ENCODE measurements around the gene CCL25. TPM values are rescaled to one million over a fixed set of nuclear protein-coding genes. Genes with fewer than 3 reads are reported as not detected.

The CCL25 gene
- total and polyA plus RNA-seq, 11 donors, result not detected

DNA sequence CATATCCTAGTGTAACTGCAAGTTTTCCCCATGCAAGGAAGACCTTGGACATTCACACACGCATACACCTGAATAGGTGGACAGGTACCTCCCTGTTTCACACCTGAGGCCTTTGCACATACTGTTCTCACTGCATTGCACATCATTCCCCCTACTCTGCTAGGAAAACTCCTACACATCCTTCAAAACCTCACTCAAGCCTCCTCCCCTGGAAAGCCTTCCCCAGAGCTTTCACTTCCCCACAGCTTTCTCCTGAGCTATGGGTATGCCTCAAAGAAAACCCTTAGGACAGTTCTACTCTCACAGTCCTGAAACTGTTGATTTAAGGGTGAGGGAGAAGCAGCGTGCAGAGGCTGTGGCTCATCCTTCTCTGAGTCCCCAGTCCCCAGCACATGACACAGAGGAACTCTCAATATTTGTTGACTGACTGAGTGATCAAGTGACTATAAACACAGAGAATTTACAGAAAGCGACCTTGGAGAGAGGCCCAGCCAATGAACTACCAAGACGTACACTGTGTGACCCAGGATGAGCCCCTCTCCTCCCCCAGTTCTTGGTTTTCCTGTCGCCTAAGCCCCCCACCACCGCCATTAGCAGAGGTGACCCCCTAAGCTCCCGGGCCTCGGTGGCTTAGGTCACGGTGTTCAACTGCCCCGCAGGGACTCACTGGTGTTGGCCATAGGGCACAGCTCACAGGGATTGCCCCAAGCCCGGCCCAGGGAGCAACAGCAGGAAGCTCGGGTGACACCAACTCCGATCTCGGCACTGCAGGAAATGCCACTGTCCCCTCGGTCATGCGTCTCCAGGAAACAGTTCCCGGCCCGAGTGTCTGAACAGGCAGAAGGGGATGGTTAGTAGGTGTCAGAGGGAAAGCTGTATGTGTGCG lies 56.2 kb downstream of the CCL25 start:
- ATAC-seq (no peak), DNase-seq (peak in 1 of 5 donors; percentile 45)
- TF ChIP-seq, protein P1, sequence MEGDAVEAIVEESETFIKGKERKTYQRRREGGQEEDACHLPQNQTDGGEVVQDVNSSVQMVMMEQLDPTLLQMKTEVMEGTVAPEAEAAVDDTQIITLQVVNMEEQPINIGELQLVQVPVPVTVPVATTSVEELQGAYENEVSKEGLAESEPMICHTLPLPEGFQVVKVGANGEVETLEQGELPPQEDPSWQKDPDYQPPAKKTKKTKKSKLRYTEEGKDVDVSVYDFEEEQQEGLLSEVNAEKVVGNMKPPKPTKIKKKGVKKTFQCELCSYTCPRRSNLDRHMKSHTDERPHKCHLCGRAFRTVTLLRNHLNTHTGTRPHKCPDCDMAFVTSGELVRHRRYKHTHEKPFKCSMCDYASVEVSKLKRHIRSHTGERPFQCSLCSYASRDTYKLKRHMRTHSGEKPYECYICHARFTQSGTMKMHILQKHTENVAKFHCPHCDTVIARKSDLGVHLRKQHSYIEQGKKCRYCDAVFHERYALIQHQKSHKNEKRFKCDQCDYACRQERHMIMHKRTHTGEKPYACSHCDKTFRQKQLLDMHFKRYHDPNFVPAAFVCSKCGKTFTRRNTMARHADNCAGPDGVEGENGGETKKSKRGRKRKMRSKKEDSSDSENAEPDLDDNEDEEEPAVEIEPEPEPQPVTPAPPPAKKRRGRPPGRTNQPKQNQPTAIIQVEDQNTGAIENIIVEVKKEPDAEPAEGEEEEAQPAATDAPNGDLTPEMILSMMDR (IDR thresholded peaks at IDR 0.05), result no peak
- no peak for TF ChIP-seq POLR2A (IDR thresholded peaks at IDR 0.05)
- 64 to 73% (median 69%) methylated on average over 17 to 19 of the region's 19 CpGs for WGBS, 4 donors
- intact Hi-C loops (cut with DNase I), result no loop called here
- Histone ChIP-seq H3K4me1 (no peaks in the 10 kb centered on the region), H3K27ac (no peak overlapping the region), H3K27me3 (no peaks in the 10 kb centered on the region), H3K4me3 (no peak overlapping the region), H3K36me3 (no peaks in the 10 kb centered on the region), H3K9me3 (peaks cover 0 to 4% (median 0%) of the 10 kb centered on the region in 12 donors)

DNA sequence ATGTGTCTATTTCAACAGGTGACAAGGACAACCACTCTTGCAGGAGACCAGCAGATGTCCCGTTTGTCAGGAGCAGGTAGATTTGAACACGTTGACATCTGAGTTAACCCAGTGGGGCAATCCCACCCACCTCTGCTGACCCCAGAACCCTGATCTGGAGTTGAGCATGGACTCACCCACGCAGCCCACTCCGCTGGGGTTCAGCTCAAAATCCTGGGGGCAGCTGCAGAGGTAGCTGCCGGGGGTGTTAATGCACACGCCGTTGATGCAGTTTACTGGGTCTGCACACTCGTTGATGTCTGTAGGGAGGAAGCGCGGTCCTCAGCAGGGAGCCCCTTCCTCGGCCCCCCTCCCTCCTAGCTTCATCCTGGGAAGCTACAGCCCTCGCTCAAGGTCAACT lies 56.9 kb downstream of the CCL25 start:
- peak in 1 of 5 donors; percentile 17 for DNase-seq
- intact Hi-C loops (cut with DNase I), result no loop called here
- WGBS, 4 donors, result 65 to 75% (median 74%) methylated on average over 11 to 12 of the region's 12 CpGs
- H3K36me3 ChIP-seq, result no peaks in the 10 kb centered on the region
- TF ChIP-seq POLR2A (IDR thresholded peaks at IDR 0.05), result no peak
- TF ChIP-seq, protein P1 (IDR thresholded peaks at IDR 0.05), result no peak
- H3K27me3 ChIP-seq, result no peaks in the 10 kb centered on the region
- no peak overlapping the region for H3K4me3 ChIP-seq
- peaks cover 0 to 4% (median 0%) of the 10 kb centered on the region in 12 donors for H3K9me3 ChIP-seq
- no peaks in the 10 kb centered on the region for H3K4me1 ChIP-seq
- H3K27ac ChIP-seq, result no peak overlapping the region
- no peak for ATAC-seq

DNA sequence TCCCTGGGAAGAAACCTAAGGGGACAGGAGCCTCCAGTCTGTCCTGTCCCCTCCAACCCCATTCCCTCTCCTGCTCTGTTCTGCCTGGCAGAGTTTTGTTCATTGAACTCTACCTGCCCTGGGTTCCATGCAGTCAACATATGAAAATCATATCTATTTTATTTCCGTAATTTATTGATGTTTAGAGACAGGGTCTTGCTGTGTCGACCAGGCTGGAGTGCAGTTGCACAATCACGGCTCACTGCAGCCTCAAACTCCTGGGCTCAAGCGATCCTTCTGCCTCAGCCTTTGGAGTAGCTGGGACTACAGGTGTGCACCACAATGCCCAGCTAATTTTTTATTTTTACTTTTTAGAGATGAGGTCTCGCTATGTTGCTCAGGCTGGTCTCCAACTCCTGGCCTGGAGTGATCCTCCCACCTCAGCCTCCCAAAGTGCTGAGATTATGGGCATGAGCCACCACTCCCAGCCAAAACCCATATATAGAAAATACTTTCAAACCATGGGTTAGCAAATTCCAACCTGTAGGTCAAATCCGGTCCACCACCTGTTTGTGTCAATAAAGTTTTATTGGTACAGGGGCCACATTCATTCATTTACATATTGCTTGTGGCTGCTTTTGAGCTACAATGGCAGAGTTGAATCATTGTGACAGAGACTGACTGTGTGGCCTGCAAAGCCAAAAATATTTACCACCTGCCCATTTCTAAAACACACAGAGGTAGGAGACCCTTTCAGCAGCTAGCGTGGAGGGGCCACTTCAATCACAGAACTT lies 57.5 kb downstream of the CCL25 start:
- no peak for TF ChIP-seq POLR2A (IDR thresholded peaks at IDR 0.05)
- TF ChIP-seq, protein P1 (IDR thresholded peaks at IDR 0.05), result no peak
- H3K27ac ChIP-seq, result no peak overlapping the region
- no peaks in the 10 kb centered on the region for H3K4me1 ChIP-seq
- H3K36me3 ChIP-seq, result no peaks in the 10 kb centered on the region
- DNase-seq, result no peak
- intact Hi-C loops (cut with DNase I), result no loop called here
- ATAC-seq, result no peak
- peaks cover 0 to 4% (median 0%) of the 10 kb centered on the region in 12 donors for H3K9me3 ChIP-seq
- 79 to 96% (median 95%) methylated on average over 7 of the region's 7 CpGs for WGBS, 4 donors
- no peak overlapping the region for H3K4me3 ChIP-seq
- no peaks in the 10 kb centered on the region for H3K27me3 ChIP-seq

DNA sequence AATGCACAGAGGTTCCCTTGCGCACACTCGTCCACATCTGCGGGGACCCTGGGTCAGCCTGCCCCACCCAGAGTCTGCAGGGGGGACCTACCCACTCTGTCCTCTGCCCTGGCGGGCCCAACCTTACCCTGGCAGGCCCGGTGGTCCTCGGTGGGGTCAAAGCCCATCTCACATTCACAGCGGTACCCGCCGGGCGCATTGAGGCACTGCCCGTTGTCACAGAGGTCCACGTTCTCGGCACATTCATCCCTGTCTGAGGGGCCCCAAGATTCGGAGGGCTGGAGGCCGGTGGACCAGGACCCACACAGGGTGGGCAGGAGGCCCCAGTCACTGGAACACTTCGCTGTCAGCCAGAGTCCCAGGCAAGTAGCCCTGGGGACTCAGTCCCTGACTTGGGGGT lies 58.4 kb downstream of the CCL25 start:
- intact Hi-C loops (cut with DNase I), result no loop called here
- Histone ChIP-seq H3K9me3 (peaks cover 0 to 4% (median 0%) of the 10 kb centered on the region in 12 donors), H3K27me3 (no peaks in the 10 kb centered on the region), H3K27ac (no peak overlapping the region), H3K4me3 (no peak overlapping the region), H3K36me3 (no peaks in the 10 kb centered on the region), H3K4me1 (no peaks in the 10 kb centered on the region)
- WGBS, 4 donors, result 92 to 99% (median 93%) methylated on average over 6 to 16 of the region's 16 CpGs
- TF ChIP-seq, protein P1 (IDR thresholded peaks at IDR 0.05), result no peak
- peak in 1 of 5 donors; percentile 28 for DNase-seq
- no peak for ATAC-seq
